SU-DHL-6 (cell line): ENCODE measurements around the gene TNPO1.

Experiments used
- H2AFZ ChIP-seq: fragments of 200-600 bp; sonication (generic); 2 replicates; pipeline ENCODE4 v1.6.1; 2014; ENCODE audit warnings: low read depth, mild to moderate bottlenecking, moderate library complexity, mixed read lengths, antibody characterized with exemption, low read length; ENCODE audit not compliant: severe bottlenecking
- H3F3A ChIP-seq: fragments of 200-600 bp; shearing (Covaris generic); 2 replicates; pipeline ENCODE4 v1.6.0; 2016; ENCODE audit warnings: antibody characterized with exemption, mild to moderate bottlenecking; ENCODE audit not compliant: insufficient read depth
- H3K27ac ChIP-seq: fragments of 200-600 bp; sonication (generic); 2 replicates; pipeline ENCODE4 v1.5.1; 2016; ENCODE audit warnings: low read depth, mild to moderate bottlenecking, low read length, moderate library complexity, mixed read lengths
- H3K27me3 ChIP-seq: fragments of 200-600 bp; sonication (generic), shearing (Covaris generic); 2 replicates; pipeline ENCODE4 v1.6.0; 2014; ENCODE audit warnings: mild to moderate bottlenecking, low read length
- H3K36me3 ChIP-seq: fragments of 200-600 bp; sonication (generic); 2 replicates; pipeline ENCODE4 v1.6.1; 2014; ENCODE audit warnings: mild to moderate bottlenecking, low read length, mixed read lengths
- H3K4me2 ChIP-seq: fragments of 300-600, 200-600 bp; shearing (Covaris generic), sonication (generic); 2 replicates; pipeline ENCODE4 v1.6.0; 2014; ENCODE audit warnings: low read length, low read depth, mild to moderate bottlenecking; ENCODE audit not compliant: poor library complexity, severe bottlenecking
- H3K4me3 ChIP-seq: fragments of 200-600 bp; sonication (generic); 2 replicates; pipeline ENCODE4 v1.5.1; 2014; ENCODE audit warnings: antibody characterized with exemption, low read length, mild to moderate bottlenecking, mixed read lengths; ENCODE audit not compliant: insufficient read depth, poor library complexity, severe bottlenecking
- H3K79me2 ChIP-seq: fragments of 200-600 bp; sonication (generic); 2 replicates; pipeline ENCODE4 v1.6.1; 2014; ENCODE audit warnings: mild to moderate bottlenecking, low read length, moderate library complexity; ENCODE audit not compliant: insufficient read depth
- H3K9ac ChIP-seq: fragments of 200-600 bp; sonication (generic); 2 replicates; pipeline ENCODE4 v1.7.0; 2014; ENCODE audit warnings: mild to moderate bottlenecking, low read length
- H3K9me2 ChIP-seq: fragments of 200-600 bp; sonication (generic); replicated peaks from 2 replicates; pipeline ENCODE4 v1.6.1; 2014; ENCODE audit warnings: low read length; ENCODE audit not compliant: insufficient read depth
- H3K9me3 ChIP-seq: fragments of 200-600 bp; sonication (generic); 2 replicates; pipeline ENCODE4 v1.6.1; 2014; ENCODE audit warnings: low read length, mixed read lengths; ENCODE audit not compliant: insufficient read depth
- H4K20me1 ChIP-seq: fragments of 200-600 bp; sonication (generic); 2 replicates; pipeline ENCODE4 v1.6.1; 2014; ENCODE audit warnings: low read depth, mild to moderate bottlenecking, antibody characterized with exemption, low read length, moderate library complexity, mixed read lengths
- CTCF ChIP-seq: fragments of 200-600 bp; sonication (generic); IDR thresholded peaks from one replicate; pipeline ENCODE4 v1.5.1; 2017; ENCODE audit warnings: antibody characterized with exemption, mild to moderate bottlenecking, low read length, moderate library complexity; ENCODE audit not compliant: insufficient read depth, poor library complexity, severe bottlenecking
- EZH2phosphoT487 ChIP-seq: fragments of 200-600 bp; sonication (generic), shearing (Covaris generic); conservative IDR thresholded peaks from 2 replicates; pipeline ENCODE4 v1.6.1; 2018; ENCODE audit warnings: mild to moderate bottlenecking, antibody characterized with exemption, low read length, moderate library complexity, mixed read lengths

Gene TNPO1

DNA sequence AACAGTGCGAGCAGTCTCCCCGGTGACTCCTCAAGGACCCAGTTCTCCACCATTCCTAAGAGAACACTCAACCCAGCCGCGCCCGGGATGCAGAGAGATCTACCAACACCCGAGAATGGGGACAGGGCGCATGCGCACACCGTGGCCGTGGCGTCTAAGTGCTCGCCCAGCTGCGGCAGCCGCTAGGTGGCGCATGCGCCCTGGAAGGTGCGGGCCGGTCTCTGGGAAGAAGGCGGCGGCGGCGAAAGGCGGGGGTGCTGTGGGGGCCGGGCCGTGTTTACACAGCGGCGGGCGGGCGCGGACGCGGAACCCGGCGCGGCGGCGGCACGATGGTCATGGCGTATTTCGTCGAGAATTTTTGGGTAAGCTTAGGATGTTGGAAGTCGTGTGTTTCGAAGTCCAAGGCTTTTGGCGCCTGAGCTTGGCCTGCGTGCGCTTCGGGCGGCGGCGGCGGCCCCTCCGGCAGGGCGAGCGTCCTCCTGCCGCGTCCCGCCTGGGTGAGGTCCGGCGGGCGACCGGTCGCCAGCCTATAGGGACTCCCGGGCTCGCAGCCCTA lies 139.4 kb downstream of the TNPO1 start, which contains the start of gene FCHO2:
TSS of gene FCHO2 (plus strand) at position 274 of the 556 bp plus-strand sequence. CDS start at position 330, 56 bp downstream.
- Histone ChIP-seq H3K27me3 (no peaks in the 10 kb centered on the region; the same call in 1 of the 2 replicates), H4K20me1 (no peaks in the 10 kb centered on the region), H3K9me3 (no peaks in the 10 kb centered on the region), H3K79me2 (no peaks in the 10 kb centered on the region), H3K9me2 (no peaks in the 10 kb centered on the region), H2AFZ (peak within 1 kb of the TSS; percentile 99), H3K9ac (peak within 1 kb of the TSS; percentile 64), H3K27ac (no peak within 1 kb of the TSS), H3K4me3 (peak within 1 kb of the TSS; percentile 89), H3F3A (no peaks in the 10 kb centered on the region), H3K4me2 (peak within 1 kb of the TSS; percentile 67), H3K36me3 (no peaks in the 10 kb centered on the region)
- TF ChIP-seq CTCF: peak; percentile 70
- no peak for TF ChIP-seq EZH2phosphoT487

- Histone ChIP-seq H3K9ac (peak overlapping the region; percentile 64), H3K36me3 (no peaks in the 10 kb centered on the region), H3K27me3 (no peaks in the 10 kb centered on the region; the same call in 1 of the 2 replicates), H2AFZ (peak overlapping the region; percentile 99), H3K79me2 (no peaks in the 10 kb centered on the region), H3K27ac (no peak overlapping the region), H3K4me2 (peak overlapping the region; percentile 67), H3K9me2 (no peaks in the 10 kb centered on the region), H4K20me1 (no peaks in the 10 kb centered on the region), H3K4me3 (peak overlapping the region; percentile 89), H3F3A (no peaks in the 10 kb centered on the region), H3K9me3 (no peaks in the 10 kb centered on the region)
- TF ChIP-seq EZH2phosphoT487 (no peak), CTCF (no peak)
Measured at GRCh38 chr5:72956324-72957140, 140.1 kb downstream of the TNPO1 start.

DNA sequence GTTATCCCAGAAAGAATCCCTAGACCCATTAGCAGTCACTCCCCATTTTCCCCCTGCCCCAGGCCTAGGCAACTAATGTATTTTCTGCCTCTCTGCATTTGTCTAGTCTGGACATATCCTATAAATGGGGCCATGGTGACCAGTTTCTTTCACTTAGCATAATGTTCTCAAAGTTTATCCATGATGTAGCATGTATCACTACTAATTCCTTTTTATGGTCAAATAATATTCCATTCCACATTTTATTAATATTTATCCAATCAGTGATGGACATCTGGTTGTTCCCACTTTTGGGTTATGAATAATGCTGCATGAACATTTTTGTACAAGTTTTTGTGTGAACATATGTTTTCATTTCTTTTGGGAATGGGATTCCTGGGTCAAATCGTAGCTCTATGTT lies 140.9 kb downstream of the TNPO1 start:
- no peaks in the 10 kb centered on the region; the same call in 1 of the 2 replicates for H3K27me3 ChIP-seq
- H4K20me1 ChIP-seq: no peaks in the 10 kb centered on the region
- no peak overlapping the region for H3K9ac ChIP-seq
- H3F3A ChIP-seq: no peaks in the 10 kb centered on the region
- H3K9me2 ChIP-seq: no peaks in the 10 kb centered on the region
- H3K4me3 ChIP-seq: no peak overlapping the region
- no peaks in the 10 kb centered on the region for H3K79me2 ChIP-seq
- no peak for TF ChIP-seq EZH2phosphoT487
- no peak for TF ChIP-seq CTCF
- H2AFZ ChIP-seq: no peak overlapping the region
- H3K9me3 ChIP-seq: no peaks in the 10 kb centered on the region
- peak overlapping the region; percentile 67 for H3K4me2 ChIP-seq
- H3K27ac ChIP-seq: no peak overlapping the region
- no peaks in the 10 kb centered on the region for H3K36me3 ChIP-seq
